GM12878 (cell line): ENCODE measurements around the gene ZNF652. TPM values are rescaled to one million over a fixed set of nuclear protein-coding genes. Genes with fewer than 3 reads are reported as not detected.
"Not testable (repeated sequence)": the region's sequence is repeated elsewhere in the genome, so short reads cannot be mapped to it uniquely, and the experiment has no call there.

Experiments used
- ATAC-seq: fragments of 200-7000 bp; cut with Tn5 transposase; 3 replicates; pipeline ENCODE4 v1.9.1; 2020; ENCODE audit warnings: mild to moderate bottlenecking, moderate library complexity
- BruUV-seq: library from RNA; stranded (reverse); fragments of 400-500 nt; replicated peaks from 2 replicates; lab custom pipeline; 2021; lab: Mats Ljungman, UMichigan
- CTCF ChIA-PET: fragments of 300-600 bp; sonication (Branson Sonifier 250); formaldehyde crosslinking; extraction: SDS; loops from one replicate; lab custom pipeline; 2021; ENCODE audit warnings: inconsistent platforms; lab: Yijun Ruan, JAX
- POLR2A ChIA-PET: fragments of 350-600 bp; formaldehyde crosslinking; extraction: SDS; loops from one replicate; lab custom pipeline; 2021; ENCODE audit warnings: inconsistent platforms; lab: Charles Lee
- RAD21 ChIA-PET: fragments of 300-600 bp; sonication (Branson Sonifier 250); formaldehyde crosslinking; loops from one replicate; lab custom pipeline; 2023; ENCODE audit warnings: antibody characterized with exemption; ENCODE audit not compliant: unreplicated experiment; lab: Charles Lee
- SMC1A ChIA-PET: fragments of 300-600 bp; sonication (Branson Sonifier 250); formaldehyde crosslinking; loops from one replicate; lab custom pipeline; 2023; ENCODE audit not compliant: unreplicated experiment, uncharacterized antibody; lab: Charles Lee
- DNase-seq: peaks from one replicate; pipeline ENCODE4 v3.0.0-alpha.2; 2011; ENCODE audit warnings: low read depth, low spot score
- FAIRE-seq: peaks from 3 replicates; lab custom pipeline; 2011; peaks lifted over from hg19 to GRCh38; lab: Jason Lieb, UNC
- H2AFZ ChIP-seq: 2 replicates; pipeline ENCODE4 v1.6.0; 2011; ENCODE audit warnings: low read depth, low read length, control low read depth; ENCODE audit not compliant: control insufficient read depth
- H3K27ac ChIP-seq: 2 replicates; pipeline ENCODE4 v1.5.1; 2011; ENCODE audit warnings: control low read depth; ENCODE audit not compliant: control insufficient read depth, insufficient read depth
- H3K27me3 ChIP-seq, 2 experiments: replicated peaks in 1 of 2; 2 replicates each; pipeline versions ENCODE4 v1.6.0 to v1.6.1; 2011; ENCODE audit warnings: low read length in 1 of 2; ENCODE audit not compliant: control insufficient read depth in 2 of 2, insufficient read depth in 2 of 2
- H3K36me3 ChIP-seq, 2 experiments: 2 replicates each; pipeline ENCODE4 v1.5.1; 2011; ENCODE audit warnings: low read length in 1 of 2; ENCODE audit not compliant: control insufficient read depth in 2 of 2, insufficient read depth in 2 of 2
- H3K4me1 ChIP-seq: 2 replicates; pipeline ENCODE4 v1.6.1; 2011; ENCODE audit warnings: mild to moderate bottlenecking, low read length, moderate library complexity, mixed read lengths; ENCODE audit not compliant: control insufficient read depth, insufficient read depth
- H3K4me2 ChIP-seq: 2 replicates; pipeline ENCODE4 v1.6.0; 2011; ENCODE audit warnings: control low read depth; ENCODE audit not compliant: control insufficient read depth, insufficient read depth
- H3K4me3 ChIP-seq: fragments of 200-600 bp; sonication (generic); 2 replicates; pipeline ENCODE4 v1.5.1; 2016
- H3K79me2 ChIP-seq: 2 replicates; pipeline ENCODE4 v1.6.0; 2011; ENCODE audit warnings: low read length; ENCODE audit not compliant: control insufficient read depth, insufficient read depth
- H3K9ac ChIP-seq: 2 replicates; pipeline ENCODE4 v1.8.0; 2011; ENCODE audit warnings: low read length, control low read depth, mixed read lengths; ENCODE audit not compliant: control insufficient read depth, insufficient read depth
- H3K9me3 ChIP-seq: replicated peaks from 3 replicates; pipeline ENCODE4 v1.5.1; 2011; ENCODE audit warnings: mild to moderate bottlenecking, low read length; ENCODE audit not compliant: control insufficient read depth, insufficient read depth
- H4K20me1 ChIP-seq: 2 replicates; pipeline ENCODE4 v1.6.0; 2011; ENCODE audit not compliant: control insufficient read depth, insufficient read depth
- CTCF ChIP-seq, 3 experiments: IDR thresholded peaks in 2 of 3; conservative IDR thresholded peaks in 1 of 3; 2 replicates each; pipeline ENCODE4 v1.5.1; 2011; ENCODE audit warnings: low read depth in 3 of 3, low read length in 3 of 3, mild to moderate bottlenecking in 3 of 3, control low read depth in 2 of 3, moderate library complexity in 2 of 3, inconsistent platforms in 1 of 3, mixed read lengths in 1 of 3; ENCODE audit not compliant: control insufficient read depth in 2 of 3, insufficient read depth in 1 of 3; ENCODE audit errors: extremely low read depth in 1 of 3
- KDM1A ChIP-seq: fragments of 200-600 bp; sonication (generic); IDR thresholded peaks from 2 replicates; pipeline ENCODE4 v1.6.1; 2016; ENCODE audit warnings: borderline replicate concordance
- WGBS: methylation state at CpG from one replicate; pipeline ENCODE4 v1.1.6; 2016; ENCODE audit warnings: low lambda C conversion rate; ENCODE audit not compliant: insufficient replicate concordance, insufficient coverage; ENCODE audit errors: missing lambda C conversion rate; 5-methylcytosine and 5-hydroxymethylcytosine counted together
- in situ Hi-C: fragments of 300-500 bp; cut with MboI; formaldehyde crosslinking; loops from 9 replicates; pipeline ENCODE4 v1.14.3; 2018; ENCODE audit warnings: mixed read lengths
- intact Hi-C: fragments of 100-400 bp; cut with micrococcal nuclease; formaldehyde crosslinking; loops from one replicate; pipeline ENCODE4 v1.14.2; 2022; ENCODE audit not compliant: unreplicated experiment
- polyA plus RNA-seq, 11 experiments: library from polyadenylated mRNA; depleted of rRNA in 4 of 11; unstranded in 6 of 11; stranded (reverse) in 5 of 11; fragments of >200 nt; fragmentation: Nextera tagmentation in 4 of 11; fragmentation: Illumina TruSeq in 1 of 11; extraction: Ambion mirVana in 4 of 11; extraction: Trizol in 1 of 11; gene quantifications; 1 replicate in 1 of 11; 2 replicates in 10 of 11; pipeline versions ENCODE4 v1.2.1 to v1.2.3, GENCODE V29; 2011 to 2016; ENCODE audit warnings: inconsistent platforms in 2 of 11, missing spikeins in 2 of 11, low read depth in 1 of 11
- total RNA-seq, 4 experiments: library from RNA; depleted of rRNA in 3 of 4; stranded (reverse); fragments of >200 nt in 3 of 4; fragmentation: Illumina TruSeq in 1 of 4; extraction: Trizol in 1 of 4; gene quantifications; 2 replicates each; pipeline versions ENCODE4 v1.2.1 to v1.2.3, GENCODE V29; 2013 to 2021

Gene ZNF652
- total and polyA plus RNA-seq, 10 of the 15 experiments (the other 5 are each of a cell fraction or from before 2014, with no cell fraction given), result 3.4 to 13.1 (median 8.7) TPM

DNA sequence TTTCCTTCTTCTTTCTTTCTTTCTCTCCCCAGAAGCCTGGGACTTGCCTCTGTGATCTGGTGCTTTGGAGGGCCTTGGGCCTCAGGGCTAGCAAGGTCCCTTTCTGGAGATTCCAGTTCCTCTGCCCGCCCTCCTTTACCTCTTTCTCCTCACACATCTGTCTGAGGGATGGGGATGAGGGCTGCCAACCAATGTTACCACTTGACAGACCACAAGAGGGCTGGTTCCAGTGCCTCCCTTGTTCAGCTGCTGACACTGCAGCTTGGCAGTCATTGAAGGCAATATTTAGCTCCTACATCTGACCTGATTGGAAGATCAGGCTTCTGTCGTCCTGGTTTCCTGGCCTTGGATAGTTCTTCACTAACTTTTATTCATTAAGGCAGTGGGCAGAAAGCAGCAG lies 3.6 kb upstream of the ZNF652 start:
- peaks cover 4% of the 10 kb centered on the region; the same call in 1 of the 2 replicates for H3K4me1 ChIP-seq
- FAIRE-seq (no peak), DNase-seq (no peak), ATAC-seq (no peak)
- ChIA-PET POLR2A (interaction anchor here (0.6 kb wide), 1 partner anchor 30 kb away, joined by 4 read pairs; no protein-coding TSS in a partner anchor), RAD21 (interaction anchor here (1.1 to 2.6 kb wide), 4 partner anchors 25 to 68 kb away, joined by 3 to 11 read pairs (median 4); no protein-coding TSS in a partner anchor), CTCF (interaction anchor here (0.9 to 15.6 kb wide), 6 partner anchors 23 to 192 kb away, joined by 3 to 330 read pairs (median 4); no protein-coding TSS in a partner anchor), SMC1A (interaction anchor here (0.7 to 8.3 kb wide), 3 partner anchors 23 to 49 kb away, joined by 3 to 140 read pairs (median 3); no protein-coding TSS in a partner anchor)
- BruUV-seq, result no TSS peak
- H3K36me3 ChIP-seq, result no peaks in the 10 kb centered on the region
- peak in 1 of 3 experiments; percentile 22; a peak in 2 of 6 replicates for TF ChIP-seq CTCF (IDR thresholded peaks at IDR 0.05 in 2 of 3, conservative IDR thresholded peaks at IDR 0.05 in 1 of 3; ENCODE audit: control insufficient read depth in 2 of 3, extremely low read depth in 1 of 3, insufficient read depth in 1 of 3, low read depth in 3 of 3, low read length in 3 of 3)
- no peak for TF ChIP-seq KDM1A
- H4K20me1 ChIP-seq, result no peaks in the 10 kb centered on the region
- intact Hi-C loops, result no loop called here
- no peak overlapping the region for H2AFZ ChIP-seq
- H3K27ac ChIP-seq, result no peak overlapping the region
- no peak overlapping the region for H3K4me2 ChIP-seq
- 0% methylated on average over 2 of the region's 2 CpGs for WGBS
- peaks cover 8% of the 10 kb centered on the region for H3K79me2 ChIP-seq
- H3K4me3 ChIP-seq, result no peak overlapping the region
- no peaks in the 10 kb centered on the region for H3K9me3 ChIP-seq
- in situ Hi-C loops, result loop anchor here (5.0 kb wide), 1 partner anchor 48 kb away; no protein-coding TSS in a partner anchor
- no peaks in the 10 kb centered on the region for H3K27me3 ChIP-seq
- H3K9ac ChIP-seq, result no peak overlapping the region

- H3K27ac ChIP-seq, BruUV-seq, H3K4me3 ChIP-seq, POLR2A ChIA-PET, DNase-seq, H3K36me3 ChIP-seq, intact Hi-C loops, H4K20me1 ChIP-seq, H3K9me3 ChIP-seq, H3K4me1 ChIP-seq, H3K9ac ChIP-seq, FAIRE-seq, H2AFZ ChIP-seq, H3K4me2 ChIP-seq, H3K27me3 ChIP-seq, ATAC-seq: not testable (repeated sequence)
- RAD21 ChIA-PET, result interaction anchor here (1.1 to 2.6 kb wide), 4 partner anchors 25 to 69 kb away, joined by 3 to 11 read pairs (median 4); no protein-coding TSS in a partner anchor
- SMC1A ChIA-PET, result interaction anchor here (0.7 to 8.3 kb wide), 3 partner anchors 13 to 657 kb away, joined by 3 to 140 read pairs (median 3); no protein-coding TSS in a partner anchor
- 92% methylated on average over 10 of the region's 10 CpGs for WGBS
- H3K79me2 ChIP-seq, result peaks cover 14% of the 10 kb centered on the region
- CTCF ChIA-PET, result interaction anchor here (1.1 to 15.6 kb wide), 7 partner anchors 12 to 192 kb away, joined by 3 to 330 read pairs (median 4); no protein-coding TSS in a partner anchor
- in situ Hi-C loops, result loop anchor here (5.0 kb wide), 1 partner anchor 48 kb away; no protein-coding TSS in a partner anchor
Measured at GRCh38 chr17:49365126-49365525, 3.1 kb upstream of the ZNF652 start.
